Measurements from ENCODE around the gene GSDME. TPM values are rescaled to one million over a fixed set of nuclear protein-coding genes. Genes with fewer than 3 reads are reported as not detected.

GSDME gene
- total RNA-seq, 1 donor: 43.3 TPM

GRCh38 chr7:24706211-24707170 is 50.8 kb downstream of the GSDME start:
- no peak overlapping the region for H3K4me3 ChIP-seq (ENCODE audit: low read depth, low read length)
- no peak for DNase-seq (ENCODE audit: low read depth)
- TF ChIP-seq CTCF (IDR thresholded peaks at IDR 0.05; ENCODE audit: insufficient read depth, low read length): no peak

DNA sequence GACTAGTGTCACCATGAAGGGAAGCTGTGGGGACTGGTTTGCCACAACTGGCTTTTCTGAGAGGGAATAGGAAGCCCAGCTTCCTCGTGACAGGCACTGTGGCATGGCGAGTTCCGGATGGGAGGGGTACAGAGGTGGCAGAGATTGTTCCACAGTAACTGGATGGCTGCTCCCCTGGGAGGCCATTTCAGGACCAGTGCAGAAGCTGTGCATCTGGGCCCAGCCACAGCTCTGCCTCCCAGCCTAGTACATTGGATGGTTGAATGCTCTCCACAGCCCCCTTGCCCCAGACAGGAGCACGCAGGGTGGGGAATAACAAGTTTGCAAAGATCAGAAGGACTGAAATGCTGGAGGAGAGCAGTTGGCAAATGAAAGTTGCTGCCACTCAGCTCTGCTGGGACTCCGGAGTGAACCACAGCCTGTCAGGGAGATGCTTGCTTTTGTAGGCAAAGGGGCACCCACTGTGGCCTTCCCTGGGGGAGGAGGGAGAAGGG is 51.8 kb downstream of the GSDME start:
- TF ChIP-seq CTCF (IDR thresholded peaks at IDR 0.05; ENCODE audit: insufficient read depth, low read length): no peak
- DNase-seq (ENCODE audit: low read depth): no peak
- H3K4me3 ChIP-seq (ENCODE audit: low read depth, low read length): no peak overlapping the region

DNA sequence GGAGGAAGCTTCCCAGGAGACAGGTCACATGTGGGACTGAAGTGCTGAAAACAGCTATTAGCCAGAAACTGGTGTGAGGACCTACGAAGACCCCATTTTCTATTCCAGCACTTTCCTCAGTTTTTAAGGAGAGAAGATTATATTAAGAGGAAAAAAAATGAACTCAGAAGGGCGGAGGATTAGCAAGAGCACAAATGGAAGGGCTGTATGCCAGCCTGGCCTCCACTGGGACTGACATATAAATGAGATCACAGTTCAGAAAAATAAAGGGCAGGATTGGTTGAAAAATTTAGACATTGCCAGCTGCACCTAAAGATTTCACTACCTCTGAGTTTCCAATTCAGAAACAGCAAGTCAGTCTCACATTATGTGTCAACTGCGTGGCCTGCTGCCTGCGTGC is 53.0 kb downstream of the GSDME start:
- no peak overlapping the region for H3K4me3 ChIP-seq (ENCODE audit: low read depth, low read length)
- peak; percentile 36 for DNase-seq (ENCODE audit: low read depth)
- no peak for TF ChIP-seq CTCF (IDR thresholded peaks at IDR 0.05; ENCODE audit: insufficient read depth, low read length)

DNA sequence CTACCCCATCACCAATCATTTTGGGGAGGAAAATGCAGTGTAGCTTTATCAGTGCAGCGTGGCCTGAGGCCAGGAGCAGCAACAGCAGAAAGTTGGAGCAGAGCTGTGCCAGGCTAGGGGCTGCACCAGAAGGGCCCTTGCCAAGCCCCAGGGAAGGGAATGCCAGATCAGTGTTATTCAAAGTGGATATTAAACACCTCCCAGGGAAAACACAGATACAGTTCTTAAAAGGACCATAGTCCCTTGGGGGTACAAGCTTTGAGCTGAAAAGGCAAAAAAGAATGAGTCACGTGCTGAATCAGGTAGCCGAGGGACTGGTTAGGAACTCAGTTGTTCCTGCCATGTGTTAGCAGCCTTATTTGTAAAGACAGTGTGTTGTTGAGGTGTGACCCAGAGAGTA is 54.0 kb downstream of the GSDME start:
- H3K4me3 ChIP-seq (ENCODE audit: low read depth, low read length): no peak overlapping the region
- peak; percentile 54 for DNase-seq (ENCODE audit: low read depth)

GRCh38 chr7:24702755-24703154 is 54.5 kb downstream of the GSDME start:
- H3K4me3 ChIP-seq (ENCODE audit: low read depth, low read length): no peak overlapping the region
- peak; percentile 68 for DNase-seq (ENCODE audit: low read depth)
- TF ChIP-seq CTCF (IDR thresholded peaks at IDR 0.05; ENCODE audit: insufficient read depth, low read length): no peak

More for the DNA sequence above, 54.0 kb downstream of the GSDME start:
- no peak for TF ChIP-seq CTCF (IDR thresholded peaks at IDR 0.05; ENCODE audit: insufficient read depth, low read length)

- no peak overlapping the region for H3K4me3 ChIP-seq (ENCODE audit: low read depth, low read length)
- no peak for TF ChIP-seq CTCF (IDR thresholded peaks at IDR 0.05; ENCODE audit: insufficient read depth, low read length)
- peak; percentile 88 for DNase-seq (ENCODE audit: low read depth)
Measured at GRCh38 chr7:24701261-24702235, 55.7 kb downstream of the GSDME start.
